ENCODE results near the gene PROS1.

Gene PROS1

DNA sequence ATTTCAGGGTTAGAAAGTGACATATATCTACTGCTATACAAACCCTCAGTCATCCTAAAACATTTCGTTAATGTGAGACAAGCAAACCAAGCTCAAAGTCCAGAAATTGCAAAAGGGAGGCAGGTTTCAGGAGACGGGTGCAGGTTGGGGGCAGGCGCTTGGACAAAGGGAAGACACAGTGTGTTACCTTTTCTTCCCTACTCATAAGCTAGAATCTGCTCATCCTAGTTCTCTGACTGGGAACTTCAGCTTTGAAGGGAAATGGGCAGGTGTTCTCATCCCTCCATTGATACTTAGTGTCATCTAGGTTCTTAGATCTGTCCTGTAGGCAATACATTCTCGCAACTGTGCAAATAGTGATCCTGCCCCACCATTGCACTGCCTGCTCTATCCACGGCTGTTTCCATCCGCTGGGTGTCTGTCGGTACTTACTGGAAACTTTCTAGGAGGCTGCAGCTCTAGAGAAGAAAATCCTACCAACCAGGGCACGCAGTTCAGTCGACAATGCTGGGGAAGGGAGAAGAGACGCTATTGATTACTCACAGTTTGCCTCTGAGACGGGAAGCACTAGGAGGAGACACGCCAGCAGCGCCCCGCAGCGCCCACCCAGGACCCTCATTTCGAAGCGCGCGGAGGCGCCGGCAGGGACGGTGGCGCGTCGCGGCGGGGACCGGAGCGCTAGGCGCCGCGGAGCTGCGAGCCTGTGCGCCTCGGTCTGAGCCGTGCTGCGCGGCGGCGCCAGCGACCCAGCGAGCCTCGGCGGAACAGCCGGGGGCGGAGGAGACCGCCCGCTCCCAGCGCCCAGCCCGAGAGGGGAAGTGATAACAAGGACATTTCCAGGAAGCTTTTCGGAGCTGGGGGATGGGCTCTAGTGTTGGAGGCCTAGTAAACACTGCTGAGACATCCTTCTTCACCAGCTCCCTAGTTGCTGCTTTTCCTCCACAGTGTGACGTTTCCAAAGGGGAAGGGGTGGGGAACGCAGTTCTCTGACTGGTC is at the start of gene PROS1:
Gene PROS1 (minus strand): TSS at position 766 of the 996 bp plus-strand sequence. CDS start 147 bp downstream, at position 619.
- in situ Hi-C loops (cut with MboI; ENCODE audit: low sequenced_read_pairs) = no loop called here

DNA sequence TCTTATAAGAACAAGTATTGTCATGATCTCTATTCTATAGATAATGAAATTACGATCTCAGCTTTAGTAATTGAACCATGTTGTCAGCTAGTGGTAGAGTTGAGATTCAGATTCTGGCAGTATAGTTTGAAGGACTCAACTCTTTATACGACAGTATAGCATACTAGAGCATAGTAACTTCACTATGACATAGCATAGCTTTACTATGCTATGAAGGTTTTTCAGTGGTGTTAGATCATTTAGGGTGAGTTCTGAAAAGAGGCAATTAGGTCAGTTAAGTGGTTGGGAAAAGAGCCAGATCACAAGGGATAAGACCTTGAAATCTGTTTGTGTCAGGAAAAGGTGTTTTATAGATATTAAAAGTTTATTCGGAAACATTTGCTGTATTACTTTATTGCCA is 46.6 kb upstream of the PROS1 start:
- in situ Hi-C loops (cut with MboI; ENCODE audit: low sequenced_read_pairs) = no loop called here

DNA sequence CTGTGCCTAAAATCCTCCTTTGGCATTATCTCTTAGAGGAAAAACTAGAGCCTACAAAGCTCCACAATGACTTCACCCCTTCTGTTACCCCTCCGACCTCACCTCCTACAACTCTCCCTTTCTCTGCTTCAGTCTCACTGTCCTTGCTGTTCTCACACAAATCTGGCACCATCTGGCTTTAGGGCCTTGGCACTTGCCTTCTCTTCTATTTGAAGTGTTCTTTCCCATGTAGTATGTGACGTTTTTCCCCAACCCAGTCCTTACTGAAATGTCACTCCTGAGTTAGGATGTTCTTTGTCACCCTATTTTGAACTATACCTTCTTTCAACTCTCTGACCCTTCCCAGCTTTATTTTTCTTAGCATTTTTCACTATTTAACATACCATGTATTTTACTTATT is 46.0 kb upstream of the PROS1 start:
- in situ Hi-C loops (cut with MboI; ENCODE audit: low sequenced_read_pairs) = no loop called here

DNA sequence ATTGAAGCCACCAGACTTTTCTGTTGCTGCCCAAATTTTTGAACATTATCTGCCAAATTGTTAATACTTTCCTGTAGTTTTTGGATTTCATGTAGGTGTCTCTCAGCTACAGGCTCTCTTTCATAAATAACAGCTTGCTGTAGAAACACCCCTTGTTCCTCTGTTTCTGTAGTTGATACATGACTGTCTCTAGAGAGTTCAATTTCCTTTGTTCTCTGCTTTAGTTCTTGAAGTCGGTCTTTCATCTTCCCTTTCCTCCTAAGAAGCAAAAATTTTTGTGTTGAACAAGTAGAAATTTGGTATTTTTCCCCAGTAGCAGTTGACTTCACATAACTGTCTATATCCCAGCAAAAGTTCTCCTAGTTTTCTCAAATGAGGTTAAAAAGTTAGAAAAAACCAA is 41.3 kb upstream of the PROS1 start:
- in situ Hi-C loops (cut with MboI; ENCODE audit: low sequenced_read_pairs) = no loop called here

- in situ Hi-C loops (cut with MboI; ENCODE audit: low sequenced_read_pairs) = no loop called here
These were observed 38.5 kb upstream of the PROS1 start for GRCh38 chr3:94012185-94012584.

DNA sequence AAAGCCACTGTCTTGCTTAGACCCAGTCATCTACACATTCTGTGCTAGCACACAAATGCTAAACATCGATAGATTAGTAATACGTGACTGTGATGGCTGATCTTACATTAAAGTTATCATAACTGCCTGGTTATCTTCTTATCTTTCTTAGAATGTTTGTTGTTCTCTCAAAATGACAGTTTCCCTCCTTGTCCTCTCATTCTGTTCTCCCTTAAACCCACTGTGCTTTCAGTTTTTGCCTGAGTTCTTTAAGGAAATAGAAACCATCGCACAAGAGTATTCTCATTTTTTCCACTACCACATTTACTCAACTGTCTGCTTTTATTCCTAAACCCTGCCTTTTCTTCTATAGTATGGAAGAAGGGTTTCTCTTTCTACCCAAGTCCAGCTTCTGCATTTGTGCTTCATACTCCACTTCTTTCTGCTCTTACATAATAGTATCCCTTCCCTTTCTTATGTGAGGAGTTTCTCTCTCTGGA is 37.6 kb upstream of the PROS1 start:
- in situ Hi-C loops (cut with MboI; ENCODE audit: low sequenced_read_pairs) = no loop called here

- in situ Hi-C loops (cut with MboI; ENCODE audit: low sequenced_read_pairs) = no loop called here
These were observed 35.9 kb upstream of the PROS1 start for GRCh38 chr3:94009608-94010007.

GRCh38 chr3:94008253-94008652 is 34.6 kb upstream of the PROS1 start:
- in situ Hi-C loops (cut with MboI; ENCODE audit: low sequenced_read_pairs) = no loop called here

DNA sequence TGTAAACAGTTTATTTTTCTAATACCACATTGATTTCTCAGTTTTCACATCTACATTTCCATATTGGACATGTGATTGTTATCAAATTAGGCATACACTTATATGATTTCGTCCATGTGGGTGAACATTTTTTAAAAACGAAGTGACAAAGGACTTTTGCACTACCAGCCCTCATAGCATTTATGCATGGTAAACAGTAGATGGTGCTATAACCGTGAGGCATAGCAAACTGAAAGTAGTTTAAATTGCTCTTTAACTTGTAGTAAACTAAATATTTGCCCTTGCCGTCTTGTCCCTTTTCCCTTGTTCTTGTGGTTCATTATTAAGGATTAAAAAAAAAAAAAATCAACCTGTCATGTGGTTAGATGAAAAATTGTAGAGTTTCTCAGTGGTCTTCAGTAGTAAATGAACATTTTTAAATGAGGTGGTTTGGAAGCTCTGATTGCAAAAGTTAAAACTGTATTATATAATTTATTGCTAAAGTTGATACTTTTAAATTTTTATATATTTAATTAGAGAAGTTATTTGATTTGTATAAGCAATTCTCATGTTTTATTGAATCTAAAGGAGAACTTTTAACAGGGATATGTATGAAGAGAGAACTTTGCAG is 30.7 kb upstream of the PROS1 start:
- in situ Hi-C loops (cut with MboI; ENCODE audit: low sequenced_read_pairs) = no loop called here

- in situ Hi-C loops (cut with MboI; ENCODE audit: low sequenced_read_pairs) = no loop called here
These were observed 28.3 kb upstream of the PROS1 start for GRCh38 chr3:94001827-94002495.

- in situ Hi-C loops (cut with MboI; ENCODE audit: low sequenced_read_pairs) = no loop called here
These were observed 27.5 kb upstream of the PROS1 start for GRCh38 chr3:94001191-94001590.

- in situ Hi-C loops (cut with MboI; ENCODE audit: low sequenced_read_pairs) = no loop called here
These were observed 20.4 kb upstream of the PROS1 start for GRCh38 chr3:93994056-93994455.

GRCh38 chr3:93992207-93992606 is 18.5 kb upstream of the PROS1 start:
- in situ Hi-C loops (cut with MboI; ENCODE audit: low sequenced_read_pairs) = no loop called here

DNA sequence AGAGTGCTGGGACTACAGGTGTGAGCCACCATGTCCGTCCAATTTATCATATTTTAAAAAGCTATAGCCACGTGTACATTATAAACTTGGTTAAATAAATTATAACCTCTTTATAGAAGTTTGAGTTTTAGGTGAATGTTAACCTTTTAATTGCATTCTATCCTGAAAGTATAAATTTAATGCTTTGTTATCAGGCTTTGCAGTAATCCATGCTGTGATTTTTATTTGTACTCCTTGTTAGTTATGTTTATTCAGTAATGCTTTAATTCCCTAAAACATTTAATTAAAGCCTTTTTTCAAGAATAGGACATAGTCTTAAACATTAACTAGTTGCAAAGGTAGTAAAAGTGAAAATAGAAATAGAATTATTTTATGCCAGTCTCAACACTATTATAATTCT is 17.9 kb upstream of the PROS1 start:
- in situ Hi-C loops (cut with MboI; ENCODE audit: low sequenced_read_pairs) = no loop called here

DNA sequence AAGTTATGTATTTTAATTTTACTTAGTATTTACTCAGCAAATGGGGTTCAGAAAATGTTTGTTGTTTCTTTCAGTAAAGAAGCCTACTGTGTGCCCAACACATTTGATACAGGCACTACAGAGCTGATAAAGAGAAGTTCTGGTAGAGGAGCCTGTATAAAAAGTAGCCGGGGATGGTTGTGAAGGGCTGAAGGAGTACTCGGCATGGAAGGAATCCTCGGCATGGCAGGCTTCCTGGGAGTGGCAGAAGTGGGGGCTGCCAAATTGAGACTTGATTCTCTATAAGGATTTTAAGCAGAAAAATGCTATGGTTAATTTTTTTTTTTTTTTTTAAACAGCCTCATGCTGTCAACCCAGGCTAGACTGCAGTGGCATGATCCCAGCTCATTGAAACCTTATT is 15.5 kb upstream of the PROS1 start:
- in situ Hi-C loops (cut with MboI; ENCODE audit: low sequenced_read_pairs) = no loop called here

DNA sequence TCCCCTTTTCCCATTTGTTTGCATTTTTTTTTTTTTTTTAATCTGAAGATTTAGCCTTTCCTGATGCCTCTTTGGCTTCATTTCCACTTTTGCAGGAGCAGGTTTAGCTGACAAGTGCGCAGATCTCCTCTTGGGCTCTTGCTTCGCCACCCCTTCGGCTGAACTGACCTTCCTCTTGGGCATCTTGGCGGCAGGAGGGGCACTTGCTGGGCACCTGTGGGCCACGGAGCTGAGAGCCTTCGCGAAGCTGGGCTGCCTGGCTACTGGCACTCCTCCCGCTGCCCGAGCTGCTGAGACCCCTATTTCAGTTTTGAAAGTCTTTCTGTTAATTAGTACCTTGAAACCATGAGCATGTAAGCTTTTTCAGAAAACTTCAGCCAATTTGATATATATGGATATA is 15.1 kb upstream of the PROS1 start:
- in situ Hi-C loops (cut with MboI; ENCODE audit: low sequenced_read_pairs) = no loop called here

GRCh38 chr3:93988283-93988682 is 14.6 kb upstream of the PROS1 start:
- in situ Hi-C loops (cut with MboI; ENCODE audit: low sequenced_read_pairs) = no loop called here

- in situ Hi-C loops (cut with MboI; ENCODE audit: low sequenced_read_pairs) = no loop called here
These were observed 10.9 kb upstream of the PROS1 start for GRCh38 chr3:93984618-93985017.

- in situ Hi-C loops (cut with MboI; ENCODE audit: low sequenced_read_pairs) = no loop called here
These were observed 9.7 kb upstream of the PROS1 start for GRCh38 chr3:93983408-93983807.

DNA sequence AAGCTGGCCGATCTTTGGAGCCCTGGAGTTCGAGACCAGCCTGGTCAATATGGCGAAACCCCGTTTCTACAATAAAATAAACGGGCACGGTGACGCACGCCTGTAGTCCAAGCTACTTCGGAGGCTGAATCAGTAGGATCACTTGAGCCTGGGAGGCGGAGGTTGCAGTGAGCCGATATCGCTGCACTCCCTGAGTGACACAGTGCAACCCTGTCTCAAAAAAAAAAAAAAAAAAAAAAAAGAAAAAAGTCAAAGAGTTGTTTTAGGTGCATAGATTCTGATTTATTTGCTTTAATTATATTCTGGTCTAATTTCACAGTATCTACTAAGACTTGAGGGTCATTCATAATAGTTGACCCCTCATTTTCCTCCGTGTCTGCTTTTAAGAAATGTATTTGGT is 8.0 kb upstream of the PROS1 start:
- in situ Hi-C loops (cut with MboI; ENCODE audit: low sequenced_read_pairs) = no loop called here

DNA sequence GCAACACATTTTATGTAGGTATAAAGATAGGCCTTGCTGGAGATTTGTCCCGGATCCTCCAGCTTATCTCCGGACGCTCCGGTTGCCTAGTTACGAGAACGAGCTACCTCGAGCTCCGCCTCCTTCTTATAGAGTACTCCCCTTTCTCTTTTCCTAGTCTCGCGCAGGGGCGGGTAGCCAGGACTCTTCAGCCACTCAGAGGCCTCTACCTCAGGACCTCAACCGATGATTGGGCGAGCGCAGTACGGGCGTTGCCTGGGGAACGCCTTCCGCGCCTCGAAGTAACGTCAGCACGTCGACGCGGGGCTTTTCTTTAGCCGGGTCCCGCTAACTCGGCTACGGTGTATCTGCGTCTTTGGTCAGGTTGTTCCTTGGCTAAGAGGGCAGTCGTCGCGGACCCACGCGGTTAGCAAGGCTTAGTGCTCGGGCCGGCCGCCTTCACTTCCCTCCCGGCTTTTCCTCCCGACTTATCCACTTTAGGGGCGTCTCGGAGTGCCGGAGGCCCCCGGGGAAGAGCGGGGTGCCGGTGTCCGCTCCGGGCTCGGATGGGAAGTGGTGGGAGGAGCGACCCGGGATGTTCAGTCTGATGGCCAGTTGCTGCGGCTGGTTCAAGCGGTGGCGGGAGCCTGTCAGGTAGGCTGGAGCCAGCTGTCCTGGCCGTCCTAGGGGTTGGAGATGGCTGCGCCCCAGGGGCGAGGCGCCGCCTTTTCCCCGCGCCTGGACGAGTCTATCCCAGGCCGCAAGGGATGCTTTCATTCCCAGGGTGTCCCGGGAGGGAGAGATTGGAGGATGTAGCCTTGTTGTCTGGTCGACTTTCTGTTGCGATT is 6.4 kb upstream of the PROS1 start, which contains the start of gene ARL13B:
Gene ARL13B (plus strand): TSS at position 306 of the 827 bp plus-strand sequence. CDS start 269 bp downstream, at position 575.
- in situ Hi-C loops (cut with MboI; ENCODE audit: low sequenced_read_pairs) = no loop called here

All from HL-60/S4 treated with retinoic acid at 250 ng/mL for 4 days and 3 days (cell line).